HCT116 (cell line): ENCODE data around the gene MED23. TPM values are rescaled to one million over a fixed set of nuclear protein-coding genes. Genes with fewer than 3 reads are reported as not detected.

Experiments used
- ATAC-seq: fragments of 200-7000 bp; cut with Tn5 transposase; 2 replicates; pipeline ENCODE4 v1.9.1; 2020; ENCODE audit warnings: mild to moderate bottlenecking, moderate library complexity
- BruUV-seq: library from RNA; stranded (reverse); fragments of 400-500 nt; replicated peaks from 2 replicates; lab custom pipeline; 2021; lab: Mats Ljungman, UMichigan
- CTCF ChIA-PET: fragments of 300-600 bp; sonication (Branson Sonifier 250); formaldehyde crosslinking; loops from one replicate; lab custom pipeline; 2021; ENCODE audit warnings: antibody characterized with exemption; lab: Charles Lee
- POLR2A ChIA-PET: fragments of 300-600, 350-600 bp; sonication (Branson Sonifier 250); formaldehyde crosslinking; loops from one replicate; lab custom pipeline; 2021; ENCODE audit warnings: antibody characterized with exemption; lab: Charles Lee
- RAD21 ChIA-PET, 2 experiments: fragments of 300-600 bp; sonication (Branson Sonifier 250); formaldehyde crosslinking; loops; one replicate each; lab custom pipeline; 2023; ENCODE audit warnings: low total read pairs in 2 of 2; ENCODE audit not compliant: uncharacterized antibody in 2 of 2, unreplicated experiment in 2 of 2, low non-redundant PET in 1 of 2; lab: Charles Lee
- DNase-seq: peaks from one replicate; pipeline ENCODE4 v3.0.0-alpha.2; 2010; ENCODE audit warnings: low read depth, low spot score
- H2AFZ ChIP-seq: fragments of 200-600 bp; shearing (Covaris generic), sonication (generic); 2 replicates; pipeline ENCODE4 v1.6.1; 2017; ENCODE audit warnings: low read depth, mixed run types, mixed read lengths, antibody characterized with exemption, low read length; ENCODE audit not compliant: poor library complexity, severe bottlenecking
- H3K27ac ChIP-seq: 2 replicates; pipeline ENCODE4 v1.5.1; 2012; ENCODE audit warnings: low read depth, low read length
- H3K27me3 ChIP-seq: fragments of 200-600 bp; sonication (generic); 2 replicates; pipeline ENCODE4 v1.6.1; 2016; ENCODE audit warnings: mixed run types, low read length, mixed read lengths; ENCODE audit not compliant: insufficient read depth
- H3K36me3 ChIP-seq, 2 experiments: fragments of 200-500 bp in 1 of 2; fragments of 200-600 bp in 1 of 2; sonication (Bioruptor generic) in 1 of 2; sonication (generic) in 1 of 2; 2 replicates each; pipeline versions ENCODE4 v1.5.1 to v1.6.1; 2014 to 2016; ENCODE audit warnings: low read length in 2 of 2, inconsistent platforms in 1 of 2, mixed read lengths in 1 of 2, mixed run types in 1 of 2; ENCODE audit not compliant: insufficient read depth in 2 of 2, control insufficient read depth in 1 of 2
- H3K4me1 ChIP-seq, 2 experiments: fragments of 200-600 bp in 1 of 2; sonication (generic) in 1 of 2; 2 replicates each; pipeline versions ENCODE4 v1.5.1 to v1.6.1; 2012 to 2017; ENCODE audit warnings: low read length in 2 of 2, inconsistent platforms in 1 of 2, mild to moderate bottlenecking in 1 of 2, mixed read lengths in 1 of 2, mixed run types in 1 of 2, moderate library complexity in 1 of 2; ENCODE audit not compliant: insufficient read depth in 2 of 2, control insufficient read depth in 1 of 2
- H3K4me2 ChIP-seq: fragments of 200-600 bp; sonication (generic); 2 replicates; pipeline ENCODE4 v1.6.1; 2017; ENCODE audit warnings: mixed run types, low read length, mixed read lengths
- H3K4me3 ChIP-seq, 2 experiments: fragments of 200-600 bp in 1 of 2; sonication (generic) in 1 of 2; replicated peaks in 1 of 2; 2 replicates each; pipeline ENCODE4 v1.5.1; 2011 to 2016; ENCODE audit warnings: low read length in 2 of 2, control low read depth in 1 of 2, low read depth in 1 of 2, mild to moderate bottlenecking in 1 of 2, mixed read lengths in 1 of 2, mixed run types in 1 of 2
- H3K79me2 ChIP-seq: fragments of 200-600 bp; sonication (generic); 2 replicates; pipeline ENCODE4 v1.6.1; 2017; ENCODE audit warnings: mild to moderate bottlenecking, mixed run types, low read length, moderate library complexity, mixed read lengths; ENCODE audit not compliant: insufficient read depth
- H3K9ac ChIP-seq: fragments of 200-600 bp; sonication (generic); 2 replicates; pipeline ENCODE4 v1.6.1; 2016; ENCODE audit warnings: low read length, mixed read lengths
- H3K9me2 ChIP-seq: fragments of 200-600 bp; sonication (generic), shearing (Covaris generic); 2 replicates; pipeline ENCODE4 v1.6.1; 2017; ENCODE audit warnings: mixed run types, mild to moderate bottlenecking, moderate library complexity; ENCODE audit not compliant: insufficient read depth
- H3K9me3 ChIP-seq, 2 experiments: fragments of 200-500 bp in 1 of 2; fragments of 200-600 bp in 1 of 2; sonication (Bioruptor generic) in 1 of 2; sonication (generic) in 1 of 2; 2 replicates each; pipeline ENCODE4 v1.6.1; 2014 to 2017; ENCODE audit warnings: low read length in 2 of 2, mixed read lengths in 2 of 2, inconsistent platforms in 1 of 2, low read depth in 1 of 2, mild to moderate bottlenecking in 1 of 2, mixed run types in 1 of 2, moderate library complexity in 1 of 2; ENCODE audit not compliant: control insufficient read depth in 1 of 2, insufficient read depth in 1 of 2
- H4K20me1 ChIP-seq: fragments of 200-600 bp; sonication (generic), shearing (Covaris generic); 2 replicates; pipeline ENCODE4 v1.6.1; 2017; ENCODE audit warnings: mixed run types, mild to moderate bottlenecking, moderate library complexity; ENCODE audit not compliant: insufficient read depth
- CEBPB ChIP-seq: IDR thresholded peaks from 2 replicates; pipeline ENCODE4 v1.6.1; 2012; ENCODE audit warnings: low read depth
- EZH2 ChIP-seq: fragments of 200-600 bp; sonication (generic); IDR thresholded peaks from 2 replicates; pipeline ENCODE4 v1.6.1; 2017; ENCODE audit warnings: antibody characterized with exemption, mixed run types
- JUND ChIP-seq: IDR thresholded peaks from 2 replicates; pipeline ENCODE4 v1.6.1; 2012
- POLR2AphosphoS5 ChIP-seq: IDR thresholded peaks from 2 replicates; pipeline ENCODE4 v1.6.1; 2011; ENCODE audit warnings: mild to moderate bottlenecking, low read depth, low read length, moderate library complexity
- SIN3A ChIP-seq: IDR thresholded peaks from 2 replicates; pipeline ENCODE4 v1.6.1; 2012; ENCODE audit warnings: low read depth
- SRF ChIP-seq: IDR thresholded peaks from 2 replicates; pipeline ENCODE4 v1.6.1; 2012; ENCODE audit warnings: low read depth
- YY1 ChIP-seq: IDR thresholded peaks from 2 replicates; pipeline ENCODE4 v1.6.1; 2011; ENCODE audit warnings: low read length, low read depth, moderate library complexity, mild to moderate bottlenecking; ENCODE audit not compliant: insufficient replicate concordance; ENCODE audit errors: extremely low read depth
- ZFX ChIP-seq: fragments of 450-650 bp; IDR thresholded peaks from 2 replicates; pipeline ENCODE4 v1.6.1; 2017
- intact Hi-C: fragments of 100-400 bp; cut with micrococcal nuclease; formaldehyde crosslinking; loops from 2 replicates; pipeline ENCODE4 v1.10.0; 2022
- total RNA-seq: library from RNA; stranded (reverse); gene quantifications from one replicate; pipeline ENCODE4 v1.2.1, GENCODE V29; 2021; ENCODE audit not compliant: unreplicated experiment
- TF ChIP-seq, protein P1 (sequence below): IDR thresholded peaks from 2 replicates; pipeline ENCODE4 v1.6.1; 2012
- TF ChIP-seq, protein P2 (sequence below): IDR thresholded peaks from 2 replicates; pipeline ENCODE4 v1.6.1; 2011; ENCODE audit warnings: mild to moderate bottlenecking, low read length, moderate library complexity; ENCODE audit not compliant: insufficient replicate concordance; ENCODE audit errors: extremely low read depth
- TF ChIP-seq, protein P3 (sequence below): IDR thresholded peaks from 2 replicates; pipeline ENCODE4 v1.6.1; 2012; ENCODE audit warnings: low read depth

Gene MED23
- total RNA-seq, 1 experiment from 2014 or later, result 17.2 TPM

DNA sequence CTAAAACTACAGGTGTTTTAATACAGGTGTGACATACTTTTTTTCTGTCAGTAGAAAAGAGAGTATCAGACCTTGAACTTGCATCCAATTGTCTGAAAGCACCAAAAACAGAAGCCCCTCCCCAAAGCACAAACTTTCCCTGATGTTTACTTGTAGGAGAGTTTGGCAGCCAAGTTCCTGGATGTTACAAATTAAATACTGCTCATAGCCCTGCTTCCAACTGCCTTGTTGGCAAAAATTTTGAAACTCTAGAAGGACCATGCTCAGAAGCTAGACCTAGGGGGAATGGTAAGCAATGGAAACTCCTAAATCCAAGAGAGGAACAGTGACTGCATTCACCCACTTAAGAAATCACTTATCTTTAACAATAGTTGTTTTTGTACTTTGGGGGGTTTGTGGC is 72.0 kb downstream of the MED23 start:
- no peaks in the 10 kb centered on the region for H3K79me2 ChIP-seq
- H3K27me3 ChIP-seq, result no peaks in the 10 kb centered on the region
- no peaks in the 10 kb centered on the region for H3K4me1 ChIP-seq
- H3K27ac ChIP-seq, result no peak overlapping the region
- H3K4me3 ChIP-seq, result no peak overlapping the region
- POLR2A ChIA-PET, result no interaction called here
- intact Hi-C loops, result no loop called here
- CTCF ChIA-PET, result no interaction called here
- no peak overlapping the region for H2AFZ ChIP-seq
- ATAC-seq (no peak), DNase-seq (no peak)
- H4K20me1 ChIP-seq, result no peaks in the 10 kb centered on the region
- no peaks in the 10 kb centered on the region for H3K36me3 ChIP-seq
- H3K9me2 ChIP-seq, result no peaks in the 10 kb centered on the region
- no peak overlapping the region for H3K4me2 ChIP-seq
- RAD21 ChIA-PET, result no interaction called here
- no peak overlapping the region for H3K9ac ChIP-seq
- TF ChIP-seq, protein P1, sequence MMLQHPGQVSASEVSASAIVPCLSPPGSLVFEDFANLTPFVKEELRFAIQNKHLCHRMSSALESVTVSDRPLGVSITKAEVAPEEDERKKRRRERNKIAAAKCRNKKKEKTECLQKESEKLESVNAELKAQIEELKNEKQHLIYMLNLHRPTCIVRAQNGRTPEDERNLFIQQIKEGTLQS, result no peak
- TF ChIP-seq EZH2, result no peak
- TF ChIP-seq JUND, result no peak
- TF ChIP-seq, protein P2, sequence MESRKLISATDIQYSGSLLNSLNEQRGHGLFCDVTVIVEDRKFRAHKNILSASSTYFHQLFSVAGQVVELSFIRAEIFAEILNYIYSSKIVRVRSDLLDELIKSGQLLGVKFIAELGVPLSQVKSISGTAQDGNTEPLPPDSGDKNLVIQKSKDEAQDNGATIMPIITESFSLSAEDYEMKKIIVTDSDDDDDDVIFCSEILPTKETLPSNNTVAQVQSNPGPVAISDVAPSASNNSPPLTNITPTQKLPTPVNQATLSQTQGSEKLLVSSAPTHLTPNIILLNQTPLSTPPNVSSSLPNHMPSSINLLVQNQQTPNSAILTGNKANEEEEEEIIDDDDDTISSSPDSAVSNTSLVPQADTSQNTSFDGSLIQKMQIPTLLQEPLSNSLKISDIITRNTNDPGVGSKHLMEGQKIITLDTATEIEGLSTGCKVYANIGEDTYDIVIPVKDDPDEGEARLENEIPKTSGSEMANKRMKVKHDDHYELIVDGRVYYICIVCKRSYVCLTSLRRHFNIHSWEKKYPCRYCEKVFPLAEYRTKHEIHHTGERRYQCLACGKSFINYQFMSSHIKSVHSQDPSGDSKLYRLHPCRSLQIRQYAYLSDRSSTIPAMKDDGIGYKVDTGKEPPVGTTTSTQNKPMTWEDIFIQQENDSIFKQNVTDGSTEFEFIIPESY, result no peak
- no peak for TF ChIP-seq SIN3A
- no peak for TF ChIP-seq POLR2AphosphoS5
- no peak for TF ChIP-seq ZFX
- no peak for TF ChIP-seq CEBPB
- TF ChIP-seq, protein P3, sequence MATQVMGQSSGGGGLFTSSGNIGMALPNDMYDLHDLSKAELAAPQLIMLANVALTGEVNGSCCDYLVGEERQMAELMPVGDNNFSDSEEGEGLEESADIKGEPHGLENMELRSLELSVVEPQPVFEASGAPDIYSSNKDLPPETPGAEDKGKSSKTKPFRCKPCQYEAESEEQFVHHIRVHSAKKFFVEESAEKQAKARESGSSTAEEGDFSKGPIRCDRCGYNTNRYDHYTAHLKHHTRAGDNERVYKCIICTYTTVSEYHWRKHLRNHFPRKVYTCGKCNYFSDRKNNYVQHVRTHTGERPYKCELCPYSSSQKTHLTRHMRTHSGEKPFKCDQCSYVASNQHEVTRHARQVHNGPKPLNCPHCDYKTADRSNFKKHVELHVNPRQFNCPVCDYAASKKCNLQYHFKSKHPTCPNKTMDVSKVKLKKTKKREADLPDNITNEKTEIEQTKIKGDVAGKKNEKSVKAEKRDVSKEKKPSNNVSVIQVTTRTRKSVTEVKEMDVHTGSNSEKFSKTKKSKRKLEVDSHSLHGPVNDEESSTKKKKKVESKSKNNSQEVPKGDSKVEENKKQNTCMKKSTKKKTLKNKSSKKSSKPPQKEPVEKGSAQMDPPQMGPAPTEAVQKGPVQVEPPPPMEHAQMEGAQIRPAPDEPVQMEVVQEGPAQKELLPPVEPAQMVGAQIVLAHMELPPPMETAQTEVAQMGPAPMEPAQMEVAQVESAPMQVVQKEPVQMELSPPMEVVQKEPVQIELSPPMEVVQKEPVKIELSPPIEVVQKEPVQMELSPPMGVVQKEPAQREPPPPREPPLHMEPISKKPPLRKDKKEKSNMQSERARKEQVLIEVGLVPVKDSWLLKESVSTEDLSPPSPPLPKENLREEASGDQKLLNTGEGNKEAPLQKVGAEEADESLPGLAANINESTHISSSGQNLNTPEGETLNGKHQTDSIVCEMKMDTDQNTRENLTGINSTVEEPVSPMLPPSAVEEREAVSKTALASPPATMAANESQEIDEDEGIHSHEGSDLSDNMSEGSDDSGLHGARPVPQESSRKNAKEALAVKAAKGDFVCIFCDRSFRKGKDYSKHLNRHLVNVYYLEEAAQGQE, result no peak
- no peak for TF ChIP-seq SRF
- TF ChIP-seq YY1, result no peak
- no TSS peak for BruUV-seq
- H3K9me3 ChIP-seq, result no peaks in the 10 kb centered on the region
